ENCODE measurements around the gene SFXN2.

The SFXN2 gene

GRCh38 chr10:102779680-102780526 is 65.5 kb downstream of the SFXN2 start:
- no peak for DNase-seq

GRCh38 chr10:102780527-102780808 is 66.0 kb downstream of the SFXN2 start:
- DNase-seq = no peak

- no peak for DNase-seq
Observed at GRCh38 chr10:102781090-102781920, 66.9 kb downstream of the SFXN2 start.

GRCh38 chr10:102781921-102782557 is 67.6 kb downstream of the SFXN2 start:
- DNase-seq = peak; percentile 59

GRCh38 chr10:102782673-102783551 is 68.5 kb downstream of the SFXN2 start:
- no peak for DNase-seq

- no peak for DNase-seq
Observed at GRCh38 chr10:102783568-102783967, 69.1 kb downstream of the SFXN2 start.

- no peak for DNase-seq
Observed at GRCh38 chr10:102785818-102786217, 71.4 kb downstream of the SFXN2 start.

GRCh38 chr10:102791754-102792395 is 77.4 kb downstream of the SFXN2 start:
- no peak for DNase-seq

Measured in fibroblast of skin of back (primary cell).